ENCODE measurements around the gene MACROH2A1.
"Not testable (repeated sequence)": the region's sequence is repeated elsewhere in the genome, so short reads cannot be mapped to it uniquely, and the experiment has no call there.

MACROH2A1 gene

DNA sequence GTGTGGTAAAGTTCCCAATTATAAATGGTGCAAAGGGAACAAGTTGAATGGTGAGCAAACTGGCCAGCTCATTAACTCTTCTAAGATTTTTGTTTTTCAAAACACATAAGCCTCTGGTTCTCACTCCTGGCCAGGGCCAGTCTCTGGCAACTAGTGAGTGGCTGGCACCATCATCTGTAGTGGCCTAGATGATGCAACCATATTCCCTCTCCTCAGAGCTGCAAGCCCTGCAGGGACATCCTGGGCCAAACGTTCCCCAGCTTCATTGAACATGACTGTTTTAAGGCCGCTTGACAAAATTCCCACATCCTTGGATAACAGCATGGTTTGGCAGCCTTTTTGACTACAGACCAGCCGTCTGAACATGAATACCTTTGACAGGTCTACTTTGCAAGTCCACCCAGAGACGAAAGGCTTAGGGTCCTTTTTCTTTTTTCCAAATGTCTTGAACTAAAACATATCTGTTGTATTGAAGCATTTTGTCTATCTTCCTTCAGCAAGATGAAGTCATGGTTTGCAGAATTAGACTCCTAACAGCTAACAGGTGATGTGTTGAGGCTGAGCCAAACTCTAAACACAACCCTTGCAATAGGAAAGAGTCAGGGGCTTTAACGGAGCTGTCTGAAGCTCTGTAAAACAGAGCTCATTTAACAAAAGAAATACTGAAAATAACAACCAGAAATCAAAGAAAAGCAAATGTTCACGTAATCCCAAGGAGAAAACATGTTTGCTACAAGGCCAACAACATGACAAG, 23.8 kb downstream of the MACROH2A1 start:
- DNase-seq: no peak

GRCh38 chr5:135373736-135374515, 25.1 kb downstream of the MACROH2A1 start:
- DNase-seq: no peak

GRCh38 chr5:135372654-135373381, 26.2 kb downstream of the MACROH2A1 start:
- no peak for DNase-seq

DNA sequence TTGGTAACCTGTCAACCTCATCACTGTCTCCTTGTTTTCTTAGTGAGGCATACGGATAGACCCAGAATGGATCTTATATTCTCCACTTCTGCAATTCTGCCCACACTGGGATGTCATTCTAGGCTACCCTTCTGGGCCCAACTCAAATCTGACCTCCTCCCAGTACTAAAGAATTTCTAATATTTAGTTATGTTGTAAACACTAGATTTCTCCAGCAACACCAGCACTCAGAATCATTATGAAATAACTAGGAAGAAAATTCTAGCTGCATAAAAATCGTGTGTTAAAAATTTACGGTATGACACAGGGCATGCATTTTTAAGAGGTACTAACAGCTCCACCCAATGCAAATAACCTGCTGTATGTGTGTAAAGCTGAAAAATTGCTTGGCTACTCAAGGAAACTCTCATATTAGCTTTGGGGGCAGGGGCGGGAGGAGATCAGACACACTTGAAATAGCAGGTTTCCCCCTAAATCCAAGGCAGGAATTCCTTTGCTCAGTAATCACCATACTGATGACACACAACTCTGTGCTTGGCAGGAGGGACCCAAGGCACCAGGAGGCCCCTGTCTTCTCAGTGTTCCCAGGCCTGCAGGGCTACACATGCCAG, 27.3 kb downstream of the MACROH2A1 start:
- no peak for DNase-seq

- DNase-seq: no peak
These were observed 29.1 kb downstream of the MACROH2A1 start for GRCh38 chr5:135369952-135370351.

DNA sequence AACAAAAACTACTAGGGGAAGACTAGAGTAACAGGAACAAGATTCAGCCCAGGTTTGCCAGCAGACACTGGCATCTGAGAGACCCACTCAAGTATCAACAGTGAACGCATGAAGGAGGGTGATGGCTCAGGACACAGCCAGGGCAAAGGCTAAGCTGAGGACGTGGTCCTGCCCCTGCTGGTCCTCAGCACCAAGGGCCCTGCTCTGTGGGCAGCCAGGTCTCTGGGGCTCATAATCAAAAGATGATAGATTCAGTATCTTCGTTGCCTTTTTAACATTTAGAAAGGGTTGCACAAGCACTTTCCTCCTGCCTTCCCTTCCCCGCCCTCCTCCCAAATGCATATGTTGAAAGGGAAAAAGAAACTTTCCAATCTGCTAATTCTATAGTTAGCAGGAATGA, 31.5 kb downstream of the MACROH2A1 start:
- DNase-seq: no peak

- no peak for DNase-seq
These were observed 32.0 kb downstream of the MACROH2A1 start for GRCh38 chr5:135367076-135367475.

DNA sequence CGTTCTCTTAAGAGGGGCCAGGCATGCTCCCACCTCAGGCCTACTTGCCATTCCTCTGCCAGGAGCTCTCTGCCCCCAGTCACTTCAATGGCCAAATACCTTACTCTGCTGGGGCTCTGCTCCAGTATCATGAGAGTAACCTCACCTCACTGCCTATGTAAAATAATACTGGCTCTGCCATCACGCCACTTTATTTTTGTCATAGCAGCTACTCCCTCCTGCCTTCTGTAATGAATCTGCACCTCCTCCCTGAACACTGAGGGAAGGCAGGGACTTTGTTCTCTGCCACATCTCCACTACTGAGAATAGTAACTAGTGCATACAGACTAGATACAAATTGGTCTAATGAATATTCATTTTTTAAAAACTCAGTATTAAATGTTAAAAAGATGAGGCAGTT, 33.8 kb downstream of the MACROH2A1 start:
- no peak for DNase-seq

DNA sequence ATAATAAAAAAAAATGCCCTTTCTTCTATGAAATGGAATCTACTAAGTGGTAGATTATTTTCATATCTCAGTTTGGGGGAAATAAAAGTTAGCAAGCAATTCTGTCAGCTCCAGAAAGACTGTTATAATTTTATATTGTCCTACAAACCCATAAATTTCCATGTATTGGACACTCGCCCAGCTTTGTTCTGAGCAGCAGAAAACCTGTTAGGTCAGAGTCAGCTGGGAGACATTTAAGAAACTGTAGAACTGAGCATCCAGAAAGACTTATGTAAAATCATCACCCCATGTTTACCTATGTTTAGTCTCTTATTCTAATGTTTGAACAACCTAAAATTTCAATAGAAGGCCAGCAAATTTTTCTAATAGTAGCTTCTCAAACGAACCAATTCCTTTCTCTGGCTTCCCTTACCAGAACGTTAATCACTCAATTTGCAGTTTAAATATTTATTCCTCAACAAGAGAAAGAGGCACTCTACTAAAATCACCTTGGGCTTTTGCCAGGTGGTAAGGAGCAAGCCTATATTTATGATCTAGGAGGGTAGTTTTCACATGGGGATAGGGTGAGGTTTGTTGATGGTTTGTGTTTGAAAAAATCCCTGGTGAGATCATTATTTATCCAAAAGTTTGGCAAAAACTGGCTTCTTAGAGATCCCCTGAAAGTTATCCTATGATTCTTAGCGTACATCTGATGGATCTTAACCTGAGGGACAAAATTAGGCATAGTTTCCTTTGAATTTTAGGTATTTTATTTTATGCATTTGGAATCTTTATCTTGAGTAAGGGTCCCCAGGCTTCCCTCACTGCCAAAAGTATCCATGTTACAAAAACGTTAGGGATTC, 34.4 kb downstream of the MACROH2A1 start:
- DNase-seq: no peak

DNA sequence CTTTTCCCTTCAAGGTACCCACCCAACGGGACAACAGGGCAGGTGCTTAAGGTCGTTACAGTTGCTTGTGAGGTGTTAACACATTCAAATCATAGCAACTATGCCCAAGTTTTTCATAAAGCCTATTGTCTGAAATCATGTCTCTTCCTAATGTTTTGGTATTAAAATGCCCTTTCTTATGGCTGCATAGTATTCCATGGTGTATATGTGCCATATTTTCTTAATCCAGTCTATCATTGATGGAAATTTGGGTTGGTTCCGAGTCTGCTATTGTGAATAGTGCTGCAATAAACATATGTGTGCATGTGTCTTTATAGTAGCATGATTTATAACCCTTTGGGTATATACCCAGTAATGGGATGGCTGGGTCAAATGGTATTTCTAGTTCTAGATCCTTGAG, 35.7 kb downstream of the MACROH2A1 start:
- not testable (repeated sequence) for DNase-seq

DNA sequence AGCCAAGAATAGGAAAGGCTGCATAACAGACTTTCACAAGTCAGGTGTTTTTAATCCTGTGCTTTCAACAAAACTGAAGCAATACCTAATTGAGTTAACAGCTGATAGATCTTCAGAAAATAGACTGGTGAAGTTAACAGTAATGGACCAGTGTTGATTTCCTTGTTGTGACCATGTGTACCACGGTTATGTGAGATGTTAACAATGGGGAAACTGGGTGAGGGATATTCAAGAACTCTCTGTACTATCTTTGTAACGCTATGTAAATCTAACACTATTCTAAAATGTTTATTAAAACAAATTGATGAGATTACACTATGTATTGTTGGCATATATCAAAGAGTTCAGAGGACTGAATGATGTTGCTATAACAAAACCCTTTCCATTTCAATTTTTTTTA, 36.9 kb downstream of the MACROH2A1 start:
- no peak for DNase-seq

DNA sequence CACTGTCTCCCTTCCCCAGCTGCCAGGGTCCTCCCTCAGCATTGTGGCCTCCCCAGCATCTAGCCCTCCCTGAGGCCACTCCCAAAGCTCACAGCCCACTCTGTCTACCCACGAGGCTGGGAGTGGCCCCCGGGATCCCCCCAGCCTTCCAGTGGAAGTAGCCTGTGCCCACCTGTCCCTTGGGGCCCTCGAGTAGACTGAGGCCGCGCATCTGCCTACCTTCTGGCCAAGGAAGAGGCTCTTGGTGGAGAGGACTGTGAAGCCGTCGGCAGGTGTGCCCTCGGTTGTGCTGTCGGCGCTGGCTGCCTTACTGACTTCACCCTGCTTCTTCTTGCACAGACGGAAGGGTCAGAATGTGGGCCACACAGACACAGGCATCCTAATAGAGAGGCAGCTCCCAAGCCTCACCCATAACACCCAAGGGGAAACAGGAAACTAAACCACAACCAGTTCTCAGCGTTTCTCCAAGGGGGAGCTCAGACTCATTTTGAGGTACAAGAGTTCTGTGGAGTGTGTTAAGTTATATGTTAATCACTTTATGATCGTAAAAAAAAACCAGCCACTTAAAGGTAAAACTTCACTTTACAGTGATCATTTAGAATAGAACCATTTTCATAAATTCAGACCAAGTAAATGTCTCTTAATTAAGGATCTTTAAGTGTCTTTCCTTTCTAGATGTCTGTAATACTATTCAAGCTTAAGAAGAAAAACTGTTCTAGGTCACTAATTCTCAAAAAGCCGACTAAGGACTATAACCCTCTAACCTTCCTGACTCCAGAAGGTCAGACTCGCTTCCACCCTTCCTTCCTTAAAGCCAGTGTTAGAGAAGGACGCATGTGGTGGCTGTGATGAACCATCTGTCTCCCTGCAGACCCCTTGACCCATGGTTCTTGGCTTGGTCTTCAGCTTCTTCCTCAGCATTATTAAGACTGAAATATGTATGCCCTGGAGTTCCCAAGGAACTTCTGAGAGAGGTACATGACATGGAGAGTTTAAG, 38.5 kb downstream of the MACROH2A1 start:
- DNase-seq: no peak

GRCh38 chr5:135359374-135360165, 39.5 kb downstream of the MACROH2A1 start:
- DNase-seq: peak; percentile 13

GRCh38 chr5:135357685-135358084, 41.3 kb downstream of the MACROH2A1 start:
- no peak for DNase-seq

GRCh38 chr5:135356522-135357318, 42.3 kb downstream of the MACROH2A1 start:
- no peak for DNase-seq

DNA sequence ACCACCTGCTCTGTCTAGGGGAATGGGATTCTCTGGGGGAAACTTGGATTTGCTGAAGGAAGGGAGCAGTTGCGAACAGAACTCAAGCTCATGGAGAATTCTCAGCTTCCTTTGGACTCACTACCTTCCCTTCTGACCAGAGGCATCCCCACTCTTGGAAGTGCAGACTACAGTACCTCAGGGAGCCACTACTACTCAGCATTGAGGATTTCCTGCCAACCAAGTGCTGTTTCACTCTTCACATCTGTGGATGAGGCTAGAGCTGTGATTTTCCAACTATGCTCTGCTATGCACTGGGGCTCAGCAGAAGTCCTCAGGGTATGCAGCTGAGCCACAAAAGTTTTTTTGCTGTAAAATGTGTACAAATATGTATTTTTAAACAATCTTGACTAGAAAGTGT, 43.9 kb downstream of the MACROH2A1 start:
- no peak for DNase-seq

GRCh38 chr5:135353952-135354721, 44.9 kb downstream of the MACROH2A1 start:
- DNase-seq: no peak

DNA sequence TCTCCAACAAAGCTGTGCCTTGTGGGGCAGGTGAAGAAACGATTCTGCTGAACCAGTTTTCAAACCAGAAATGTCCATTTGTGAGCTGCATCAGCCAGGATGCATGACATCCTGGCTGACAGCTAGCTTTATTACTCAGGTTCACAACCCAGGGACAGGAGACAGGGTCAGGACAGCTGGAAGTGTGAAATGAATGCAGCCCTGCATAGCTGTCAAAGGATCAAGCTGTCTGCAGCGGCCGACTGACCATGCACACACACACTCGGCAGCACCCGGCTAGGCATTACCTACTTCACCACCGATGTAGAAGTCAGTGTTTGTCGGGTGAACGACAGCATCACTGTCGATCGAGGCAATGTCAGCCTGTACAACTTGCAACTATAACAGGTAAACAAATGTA, 48.5 kb downstream of the MACROH2A1 start:
- no peak for DNase-seq
